ACHN (cell line): ENCODE data around the gene ZNF792.
"Not testable (repeated sequence)": the region's sequence is repeated elsewhere in the genome, so short reads cannot be mapped to it uniquely, and the experiment has no call there.

Source experiments
- DNase-seq: peaks from one replicate; pipeline ENCODE4 v3.0.0-alpha.2; 2015
- in situ Hi-C: cut with HindIII; loops from 2 replicates; pipeline ENCODE4 v1.10.0; 2017; ENCODE audit warnings: low sequenced_read_pairs, low pct_ligation_motif_present, low pct_unique_long_range_greater_than_20kb

ZNF792 gene

DNA sequence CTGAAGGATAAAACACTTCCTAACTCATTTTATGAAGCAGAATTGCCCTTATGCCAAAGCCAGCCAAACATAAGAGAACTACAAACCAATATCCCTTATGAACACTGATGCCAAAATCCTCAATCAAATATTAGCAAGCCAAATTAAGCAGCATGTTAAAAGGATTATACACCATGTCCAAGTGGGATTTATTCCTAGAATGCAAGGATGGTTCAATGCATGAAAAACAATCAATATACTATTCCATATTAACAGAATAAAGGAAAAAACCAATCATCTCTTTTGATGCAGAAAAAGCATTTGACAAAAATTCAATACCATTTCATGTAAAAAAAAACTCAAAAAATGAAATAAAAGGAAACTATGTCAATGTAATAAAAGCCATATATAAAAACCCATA is 10.9 kb downstream of the ZNF792 start:
- DNase-seq, result no peak
- in situ Hi-C loops, result no loop called here

DNA sequence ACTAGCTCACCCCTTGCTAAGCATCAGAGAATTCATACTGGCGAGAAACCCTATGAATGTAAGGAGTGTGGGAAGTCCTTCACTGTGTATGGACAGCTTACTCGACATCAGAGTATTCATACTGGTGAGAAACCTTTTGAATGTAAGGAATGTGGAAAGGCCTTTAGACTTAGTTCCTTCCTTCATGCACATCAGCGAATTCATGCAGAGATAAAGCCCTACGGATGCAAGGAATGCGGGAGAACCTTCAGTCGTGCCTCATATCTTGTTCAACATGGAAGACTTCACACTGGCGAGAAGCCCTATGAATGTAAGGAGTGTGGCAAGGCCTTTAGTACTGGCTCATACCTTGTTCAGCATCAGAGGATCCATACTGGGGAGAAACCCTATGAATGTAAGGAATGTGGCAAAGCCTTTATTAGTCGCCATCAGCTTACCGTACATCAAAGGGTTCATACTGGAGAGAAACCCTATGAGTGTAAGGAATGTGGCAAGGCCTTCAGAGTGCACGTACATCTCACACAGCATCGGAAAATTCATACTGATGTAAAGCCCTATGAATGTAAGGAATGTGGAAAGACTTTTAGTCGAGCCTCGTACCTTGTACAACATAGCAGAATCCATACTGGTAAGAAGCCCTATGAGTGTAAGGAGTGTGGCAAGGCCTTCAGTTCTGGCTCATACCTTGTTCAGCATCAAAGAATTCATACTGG is 20.0 kb downstream of the ZNF792 start:
- in situ Hi-C loops, result no loop called here
- DNase-seq, result no peak

DNA sequence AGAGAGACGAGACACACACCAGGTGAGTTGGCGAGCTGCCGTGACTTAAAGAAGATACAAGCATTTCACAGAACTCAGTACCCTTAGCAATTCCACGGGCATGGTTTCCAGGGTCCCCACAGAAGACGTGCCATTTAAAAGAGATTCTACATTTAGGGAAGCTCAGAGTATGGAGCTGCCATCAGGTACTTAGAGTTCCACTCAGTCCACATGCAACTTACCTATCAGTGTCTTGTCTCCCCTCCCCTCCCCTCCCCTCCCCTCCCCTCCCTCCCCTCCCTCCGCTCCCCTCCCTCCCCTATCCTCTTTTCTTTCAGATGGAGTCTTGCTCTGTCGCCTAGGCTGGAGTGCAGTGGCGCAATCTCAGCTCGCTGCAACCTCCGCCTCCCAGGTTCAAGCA is 25.1 kb downstream of the ZNF792 start:
- DNase-seq, result no peak
- in situ Hi-C loops, result no loop called here

GRCh38 chr19:34936184-34936583 is 27.8 kb downstream of the ZNF792 start:
- DNase-seq, result no peak
- in situ Hi-C loops, result no loop called here

DNA sequence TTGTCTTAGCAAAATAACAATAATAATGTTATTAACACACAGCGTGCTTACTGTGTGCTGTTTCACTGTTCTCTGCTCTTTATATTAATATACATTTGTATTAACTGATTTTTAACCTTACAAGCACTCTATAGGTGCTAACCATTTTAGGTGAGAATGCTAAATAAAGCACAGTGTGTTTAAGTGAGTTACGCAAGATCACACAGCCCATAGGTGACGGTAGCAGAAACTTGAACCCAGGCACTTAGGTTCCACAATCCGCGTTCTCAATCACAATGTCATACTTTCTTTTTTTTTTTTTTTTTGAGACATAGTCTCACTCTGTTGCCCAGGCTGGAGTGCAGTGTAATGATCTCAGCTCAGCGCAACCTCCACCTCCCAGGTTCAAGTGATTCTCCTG is 31.5 kb downstream of the ZNF792 start:
- in situ Hi-C loops, result no loop called here
- no peak for DNase-seq

DNA sequence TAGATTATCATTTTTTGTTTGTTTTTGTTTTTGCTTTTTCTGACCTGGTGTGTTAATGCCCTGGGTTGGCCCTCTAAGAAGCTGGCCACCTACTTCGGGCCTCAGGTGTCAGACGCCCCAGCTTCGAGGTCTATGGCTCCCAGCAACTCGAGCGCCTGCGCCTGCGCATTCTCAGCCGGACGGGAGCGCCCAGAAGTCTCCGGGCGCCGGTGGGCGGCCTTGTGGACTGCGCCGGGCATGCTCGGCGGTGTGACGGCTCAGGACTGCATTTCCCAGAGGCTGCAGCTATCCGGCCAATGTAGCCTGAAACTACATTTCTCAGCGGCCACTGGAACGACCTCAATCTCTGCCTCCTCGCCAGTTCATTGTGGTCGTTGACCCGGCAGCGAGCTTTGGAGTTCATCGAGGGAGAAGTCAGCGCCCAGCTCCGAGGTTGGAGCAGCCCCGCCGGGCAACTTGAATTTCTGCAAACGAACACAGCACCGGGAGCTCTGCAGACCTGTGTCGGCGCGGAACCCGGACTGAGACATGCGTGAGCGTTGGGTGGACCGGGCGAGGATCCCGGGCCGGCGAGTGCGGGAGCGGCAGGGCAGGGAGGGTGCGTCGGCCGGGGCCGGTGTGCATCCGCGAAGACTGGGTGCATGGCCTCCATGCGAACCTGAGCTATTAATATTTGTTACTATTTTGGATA is 37.2 kb downstream of the ZNF792 start, which contains the start of gene ZNF30:
Gene ZNF30 (plus strand): TSS at position 219 of the 691 bp plus-strand sequence. CDS start 3,045 bp downstream, outside the sequence.
- in situ Hi-C loops, result no loop called here
- DNase-seq, result peak; percentile 81

- DNase-seq, result no peak
- in situ Hi-C loops, result no loop called here
Measured at GRCh38 chr19:34926361-34926684, 37.7 kb downstream of the ZNF792 start.

- DNase-seq, result no peak
- in situ Hi-C loops, result no loop called here
Measured at GRCh38 chr19:34925278-34925855, 38.7 kb downstream of the ZNF792 start.

DNA sequence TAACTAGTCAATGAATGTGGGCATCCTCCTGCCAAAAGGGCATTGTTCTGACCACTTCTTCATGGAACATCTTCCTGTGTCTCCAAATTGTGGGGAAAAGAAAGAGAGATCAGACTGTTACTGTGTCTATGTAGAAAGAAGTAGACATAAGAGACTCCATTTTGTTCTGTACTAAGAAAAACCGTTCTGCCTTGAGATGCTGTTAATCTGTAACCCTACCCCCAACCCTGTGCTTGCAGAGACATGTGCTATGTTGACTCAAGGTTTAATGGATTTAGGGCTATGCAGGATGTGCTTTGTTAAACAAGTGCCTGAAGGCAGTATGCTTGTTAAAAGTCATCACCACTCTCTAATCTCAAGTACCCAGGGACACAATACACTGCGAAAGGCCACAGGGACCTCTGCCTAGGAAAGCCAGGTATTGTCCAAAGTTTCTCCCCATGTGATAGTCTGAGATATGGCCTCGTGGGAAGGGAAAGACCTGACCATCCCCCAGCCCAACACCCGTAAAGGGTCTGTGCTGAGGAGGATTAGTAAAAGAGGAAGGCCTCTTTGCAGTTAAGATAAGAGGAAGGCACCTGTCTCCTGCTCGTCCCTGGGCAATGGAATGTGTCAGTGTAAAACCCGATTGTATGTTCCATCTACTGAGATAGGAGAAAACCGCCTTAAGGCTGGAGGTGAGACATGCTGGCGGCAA is 43.8 kb downstream of the ZNF792 start:
- DNase-seq, in situ Hi-C loops: not testable (repeated sequence)

DNA sequence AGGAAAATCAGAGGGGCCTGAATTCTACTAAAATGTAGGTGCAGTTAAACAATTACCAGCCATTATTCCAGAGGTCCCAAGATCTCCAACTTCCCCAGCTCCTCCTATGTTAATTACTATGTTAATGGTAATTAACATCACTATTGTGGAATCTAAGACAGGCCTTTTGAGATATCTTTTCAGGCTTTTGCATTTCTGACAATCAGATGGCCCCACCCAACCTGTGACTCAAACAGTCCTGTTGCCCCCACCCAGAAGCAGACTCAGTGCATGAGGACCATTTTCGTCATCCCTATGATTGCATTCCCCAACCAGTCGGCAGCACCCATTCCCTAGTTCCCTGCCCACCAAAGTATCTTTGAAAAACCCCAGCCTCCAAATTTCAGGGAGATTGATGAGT is 45.8 kb downstream of the ZNF792 start:
- no peak for DNase-seq
- in situ Hi-C loops, result no loop called here

GRCh38 chr19:34917144-34917543 is 46.9 kb downstream of the ZNF792 start:
- DNase-seq, in situ Hi-C loops: not testable (repeated sequence)

DNA sequence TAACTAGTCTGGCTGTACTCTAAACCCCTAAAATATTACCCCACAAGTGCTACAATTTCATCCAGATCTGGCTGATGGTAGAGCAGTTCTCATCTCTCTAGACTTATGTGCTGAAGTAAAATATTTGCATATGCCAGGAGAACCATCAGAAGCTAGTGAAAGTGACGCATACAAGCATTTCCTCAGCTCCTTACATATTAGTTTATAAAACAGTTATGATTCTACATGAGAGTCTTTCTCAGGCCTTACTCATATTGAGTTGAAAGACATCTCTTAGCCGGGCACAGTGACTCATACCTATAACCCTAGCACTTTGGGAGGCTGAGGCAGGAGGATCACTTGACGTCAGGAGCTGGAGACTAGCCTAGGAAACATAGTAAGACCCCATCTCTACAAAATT is 53.3 kb downstream of the ZNF792 start:
- no peak for DNase-seq
- in situ Hi-C loops, result no loop called here
